Middle frontal gyrus (tissue), 1 donor: Measurements from ENCODE around the gene FAM118B.
"Not testable (repeated sequence)": the region's sequence is repeated elsewhere in the genome, so short reads cannot be mapped to it uniquely, and the experiment has no call there.

Experiments used
- DNase-seq: peaks from one replicate; pipeline ENCODE4 v3.0.0-alpha.2; 2015; ENCODE audit warnings: low spot score; ENCODE audit errors: extremely low spot score

Gene FAM118B

GRCh38 chr11:126268708-126269579 lies 57.4 kb downstream of the FAM118B start, which contains the start of the genes FOXRED1 and SRPRA:
Gene FOXRED1, plus strand, starts transcription at chr11:126269154. Its CDS starts 53 bp downstream, at chr11:126269207.
Gene SRPRA, minus strand, starts transcription at chr11:126268895. Its CDS starts 91 bp downstream, at chr11:126268804.
- DNase-seq = peak; percentile 99

GRCh38 chr11:126277322-126277721 lies 65.7 kb downstream of the FAM118B start:
- DNase-seq = no peak

GRCh38 chr11:126277780-126278179 lies 66.2 kb downstream of the FAM118B start:
- DNase-seq = no peak

- DNase-seq = no peak
These were observed 67.6 kb downstream of the FAM118B start for GRCh38 chr11:126279191-126279590.

- no peak for DNase-seq
These were observed 69.0 kb downstream of the FAM118B start for GRCh38 chr11:126280595-126280994.

- DNase-seq = no peak
These were observed 69.7 kb downstream of the FAM118B start for GRCh38 chr11:126281245-126281644.

GRCh38 chr11:126281666-126282175 lies 70.1 kb downstream of the FAM118B start:
- no peak for DNase-seq

- DNase-seq = no peak
These were observed 70.8 kb downstream of the FAM118B start for GRCh38 chr11:126282361-126282735.

GRCh38 chr11:126282736-126283591 lies 71.4 kb downstream of the FAM118B start, which contains the start of gene TIRAP:
Gene TIRAP, plus strand, starts transcription at chr11:126283093. Its CDS starts 7,802 bp downstream, at chr11:126290895.
- DNase-seq = no peak

GRCh38 chr11:126284829-126285228 lies 73.2 kb downstream of the FAM118B start:
- peak; percentile 33 for DNase-seq

- no peak for DNase-seq
These were observed 76.7 kb downstream of the FAM118B start for GRCh38 chr11:126288237-126288636.

- DNase-seq = no peak
These were observed 79.3 kb downstream of the FAM118B start for GRCh38 chr11:126290887-126291286.

GRCh38 chr11:126293726-126294125 lies 82.1 kb downstream of the FAM118B start:
- DNase-seq = no peak

GRCh38 chr11:126297004-126297403 lies 85.4 kb downstream of the FAM118B start:
- DNase-seq = no peak

- DNase-seq = peak; percentile 85
These were observed 92.3 kb downstream of the FAM118B start, which contains the start of gene DCPS for GRCh38 chr11:126303623-126304456. Gene DCPS, plus strand, starts transcription at chr11:126304060. Its CDS starts 21 bp downstream, at chr11:126304081.

- no peak for DNase-seq
These were observed 93.0 kb downstream of the FAM118B start for GRCh38 chr11:126304457-126305075.

- DNase-seq = no peak
These were observed 94.1 kb downstream of the FAM118B start for GRCh38 chr11:126305699-126306098.

GRCh38 chr11:126307706-126308105 lies 96.1 kb downstream of the FAM118B start:
- DNase-seq = no peak

- no peak for DNase-seq
These were observed 96.7 kb downstream of the FAM118B start for GRCh38 chr11:126308271-126308671.

- DNase-seq = not testable (repeated sequence)
These were observed 97.2 kb downstream of the FAM118B start for GRCh38 chr11:126308771-126309170.
